Tongue (tissue), 2 donors: ENCODE data around the gene MAML2. TPM values are rescaled to one million over a fixed set of nuclear protein-coding genes. Genes with fewer than 3 reads are reported as not detected.
"Not testable (repeated sequence)": the region's sequence is repeated elsewhere in the genome, so short reads cannot be mapped to it uniquely, and the experiment has no call there.

Source experiments
- DNase-seq: peaks from one replicate; pipeline ENCODE4 v3.0.0-alpha.2; 2015
- total RNA-seq: library from RNA; depleted of rRNA; stranded (reverse); fragments of >200 nt; gene quantifications from one replicate; pipeline ENCODE4 v1.2.3, GENCODE V29; 2014

The MAML2 gene
- total RNA-seq, 1 donor from 2014 or later, result 10.9 TPM

- no peak for DNase-seq
These were observed 50.5 kb downstream of the MAML2 start for GRCh38 chr11:96292291-96293010.

GRCh38 chr11:96290631-96291030 lies 52.4 kb downstream of the MAML2 start:
- no peak for DNase-seq

GRCh38 chr11:96290031-96290430 lies 53.0 kb downstream of the MAML2 start:
- DNase-seq, result no peak

- no peak for DNase-seq
These were observed 54.1 kb downstream of the MAML2 start for GRCh38 chr11:96288915-96289314.

DNA sequence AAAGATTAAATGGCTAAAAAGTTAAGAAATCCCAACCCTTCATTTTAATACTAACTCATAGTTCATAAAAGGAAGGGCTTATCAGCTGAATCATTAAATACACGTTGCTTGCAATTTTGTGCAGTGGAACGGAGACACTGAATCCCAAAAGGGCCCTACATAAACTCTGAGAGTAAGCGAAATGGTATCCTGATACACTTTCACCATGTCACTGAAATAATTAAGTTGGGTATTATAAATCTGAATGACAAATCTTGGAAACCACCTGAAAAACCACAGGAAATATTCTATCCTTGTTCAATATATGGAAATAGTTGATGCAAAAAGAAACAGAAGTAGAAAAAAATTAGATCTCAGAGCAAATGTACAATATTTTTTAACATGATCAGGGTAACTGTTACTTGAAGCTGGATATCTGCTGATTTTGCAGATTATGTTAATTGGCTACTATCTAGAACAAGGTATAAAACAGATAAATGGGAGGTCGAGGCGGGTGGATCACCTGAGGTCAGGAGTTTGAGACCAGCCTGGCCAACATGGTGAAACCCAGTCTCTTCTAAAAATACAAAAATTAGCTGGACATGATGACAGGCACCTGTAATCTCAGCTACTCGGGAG lies 55.1 kb downstream of the MAML2 start:
- DNase-seq, result no peak

DNA sequence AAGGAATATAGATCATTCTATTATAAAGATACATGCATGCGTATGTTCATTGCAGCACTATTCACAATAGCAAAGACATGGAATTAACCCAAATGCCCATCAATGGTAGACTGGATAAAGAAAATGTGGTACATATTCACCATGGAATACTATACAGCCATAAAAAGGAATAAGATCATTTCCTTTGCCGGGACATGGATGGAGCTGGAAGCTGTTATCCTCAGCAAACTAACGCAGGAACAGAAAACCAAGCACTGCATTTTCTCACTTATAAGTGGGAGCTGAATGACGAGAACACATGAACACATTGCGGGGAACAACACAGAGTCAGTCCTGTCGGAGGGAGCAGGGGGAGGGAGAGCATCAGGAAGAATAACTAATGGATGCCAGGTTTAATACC lies 57.0 kb downstream of the MAML2 start:
- not testable (repeated sequence) for DNase-seq

DNA sequence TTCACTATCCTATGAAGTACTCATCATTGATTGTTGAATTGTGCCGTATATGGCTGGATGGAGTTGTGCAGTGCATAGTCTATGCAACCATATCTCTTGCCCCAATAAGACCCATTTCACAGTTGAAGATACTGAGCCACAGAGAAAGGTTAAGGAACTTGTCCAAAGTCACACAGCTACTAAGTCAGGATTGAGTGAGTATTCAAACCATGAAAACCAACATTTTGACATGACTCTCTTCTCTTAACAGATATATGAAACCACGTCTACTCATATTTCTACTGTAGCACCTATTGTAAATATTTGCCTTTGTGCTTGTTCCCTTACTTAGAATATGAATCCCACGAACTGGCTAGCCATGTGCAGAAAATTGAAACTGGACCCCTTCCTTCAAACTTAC lies 58.1 kb downstream of the MAML2 start:
- no peak for DNase-seq

- DNase-seq, result no peak
These were observed 58.6 kb downstream of the MAML2 start for GRCh38 chr11:96284401-96284800.

DNA sequence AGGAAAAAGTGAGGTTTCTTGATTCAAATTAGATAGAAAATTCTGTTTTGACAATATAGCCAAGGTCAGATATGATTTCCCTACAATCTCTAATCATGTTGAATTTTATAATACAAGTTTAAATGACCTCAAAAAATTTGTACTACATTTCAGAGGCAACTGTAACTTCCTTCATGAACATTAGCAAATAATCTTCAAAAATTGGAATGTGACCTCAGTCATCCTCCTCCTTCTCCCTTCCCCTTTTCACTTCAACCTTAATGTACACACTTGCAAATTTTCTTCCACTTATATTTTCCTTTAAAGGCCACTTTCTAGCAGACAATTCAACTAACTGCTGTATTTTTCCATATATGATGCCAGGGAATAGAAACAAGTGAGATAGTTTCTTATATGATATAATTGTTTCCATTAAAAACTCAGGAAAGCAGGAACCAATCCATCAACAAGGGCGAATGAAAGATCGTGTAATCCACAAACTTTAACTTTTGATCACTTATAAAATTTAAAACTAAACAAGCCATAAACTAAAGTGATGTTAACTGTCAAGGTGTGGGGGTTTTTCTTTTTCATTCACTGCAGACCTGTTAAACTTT lies 60.3 kb downstream of the MAML2 start:
- no peak for DNase-seq

GRCh38 chr11:96280444-96280843 lies 62.6 kb downstream of the MAML2 start:
- no peak for DNase-seq

DNA sequence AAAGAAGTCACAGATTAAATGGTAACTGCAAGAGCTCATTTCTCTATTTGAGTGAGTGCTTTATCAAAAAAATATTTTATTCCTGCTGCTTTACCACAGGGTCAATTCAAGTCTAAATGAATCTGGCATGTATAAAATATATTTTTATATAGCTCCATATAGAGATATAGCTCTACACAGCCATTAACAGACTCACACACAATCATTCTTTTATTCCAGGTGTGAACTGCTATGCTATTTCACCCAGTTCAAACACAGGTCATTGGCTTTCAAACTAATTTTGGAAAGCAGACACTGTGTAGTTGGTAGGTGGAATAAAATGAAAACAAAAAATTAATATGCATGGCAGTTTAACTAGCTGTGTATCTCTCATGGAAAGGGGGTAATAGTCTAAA lies 63.1 kb downstream of the MAML2 start:
- no peak for DNase-seq

DNA sequence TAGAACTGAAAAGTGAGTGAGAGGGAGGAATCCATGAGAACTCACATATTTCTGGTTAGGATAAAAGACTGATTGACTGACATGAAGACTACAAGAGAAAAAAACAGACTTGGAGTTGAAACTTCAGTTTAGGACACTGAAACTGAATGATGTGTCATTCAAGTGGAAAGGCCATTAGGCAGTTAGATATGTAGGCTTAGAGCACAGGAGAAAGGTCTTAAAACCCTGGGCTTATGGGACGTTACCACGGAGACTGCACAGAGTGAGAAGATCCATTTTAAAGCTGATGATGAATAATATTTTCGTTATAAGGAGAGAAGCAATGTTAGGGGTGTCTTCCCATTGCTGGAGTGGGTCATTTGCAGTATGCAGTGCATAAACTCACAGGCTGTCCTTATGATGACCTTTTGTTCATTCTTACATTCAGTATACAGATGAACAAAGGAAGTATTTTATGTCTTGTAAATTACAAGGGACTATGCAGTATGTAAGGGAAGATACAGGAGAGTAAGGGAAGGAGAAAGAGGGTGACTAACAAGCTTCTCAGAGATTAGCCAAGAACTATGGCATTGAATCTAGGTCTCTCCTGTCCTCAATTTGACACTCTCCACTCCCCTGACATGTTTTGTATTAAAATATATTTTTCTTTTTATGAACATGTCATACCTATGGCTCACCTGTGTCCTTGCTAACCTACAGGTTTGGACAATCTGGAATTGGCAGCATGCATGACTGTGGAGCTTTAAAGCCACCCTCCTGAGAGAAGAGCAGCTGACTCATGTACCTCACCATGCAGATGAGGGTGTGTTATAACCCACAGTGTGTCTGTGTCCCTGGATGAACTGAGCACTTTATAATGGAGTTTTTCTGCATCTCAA lies 63.7 kb downstream of the MAML2 start:
- DNase-seq, result no peak

- no peak for DNase-seq
These were observed 64.7 kb downstream of the MAML2 start for GRCh38 chr11:96278039-96278897.

GRCh38 chr11:96277696-96278038 lies 65.3 kb downstream of the MAML2 start:
- DNase-seq, result no peak

- DNase-seq, result no peak
These were observed 66.2 kb downstream of the MAML2 start for GRCh38 chr11:96276836-96277235.

- DNase-seq, result no peak
These were observed 67.0 kb downstream of the MAML2 start for GRCh38 chr11:96275801-96276594.

DNA sequence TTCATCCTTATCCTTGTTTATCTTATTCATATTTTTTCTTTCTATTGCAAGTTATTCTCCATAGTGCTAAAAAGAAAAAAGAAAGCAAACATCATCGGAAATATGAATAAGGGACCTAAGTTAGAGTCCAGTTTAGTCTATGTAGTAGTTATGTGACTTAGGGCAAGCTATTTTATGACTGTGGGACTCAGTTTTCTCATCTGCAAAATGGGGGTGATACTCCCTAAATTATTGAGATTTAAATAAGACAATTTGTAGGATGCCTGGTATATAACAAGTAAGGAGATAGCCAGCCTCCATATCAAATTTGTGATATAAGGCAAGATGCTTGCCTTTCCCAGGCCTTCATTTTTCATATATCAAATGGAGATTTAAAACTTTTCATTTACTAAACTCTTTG lies 69.5 kb downstream of the MAML2 start:
- no peak for DNase-seq

DNA sequence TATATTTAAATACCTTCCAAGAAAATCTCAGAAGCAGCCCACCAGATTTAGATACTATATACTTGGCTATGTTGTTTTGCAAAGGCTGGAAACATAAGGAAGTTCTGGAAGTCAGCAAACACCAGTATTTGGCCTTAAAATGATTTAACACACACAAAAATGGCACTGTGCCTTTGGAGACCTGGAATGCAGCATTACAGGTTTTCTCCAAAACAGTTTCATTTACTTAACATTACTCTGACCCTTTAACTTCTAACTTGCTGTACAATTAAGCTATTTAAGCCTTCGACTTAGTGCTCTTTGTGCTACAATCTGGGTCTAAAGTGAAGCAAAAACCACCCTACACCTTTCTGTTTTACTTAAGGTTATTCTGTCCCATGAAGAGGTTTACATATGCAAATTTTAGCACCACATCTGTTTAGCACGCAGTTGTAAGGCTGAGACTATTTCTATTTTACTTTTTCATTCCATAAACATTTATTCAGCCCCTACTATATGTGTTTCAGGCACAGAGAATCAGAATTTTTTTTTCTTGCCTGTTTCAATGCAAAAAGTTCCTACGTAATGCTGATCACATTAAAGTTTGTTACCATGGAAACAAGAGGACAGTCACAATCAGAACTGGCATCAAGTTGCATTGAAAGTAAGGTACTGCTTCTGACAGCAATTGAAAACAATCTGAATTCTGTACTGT lies 70.3 kb downstream of the MAML2 start:
- DNase-seq, result peak; percentile 86

DNA sequence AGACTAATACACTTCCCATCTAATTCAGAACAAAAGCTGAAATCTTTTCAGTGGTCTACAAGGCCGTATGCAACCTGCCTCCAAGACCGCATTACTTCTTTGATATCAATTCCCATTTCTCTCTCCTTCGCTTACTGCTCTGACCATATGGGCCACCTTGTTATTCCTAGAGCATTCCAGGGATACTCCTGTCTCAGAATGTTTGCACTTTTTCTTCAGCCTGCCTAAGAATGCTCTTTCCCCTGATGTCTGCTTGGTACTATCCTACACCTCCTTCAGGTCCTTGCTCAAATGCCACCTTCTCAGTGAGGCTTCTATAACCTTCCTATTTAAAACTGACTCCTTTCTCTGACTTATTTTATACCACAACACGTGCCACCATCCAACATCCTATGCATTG lies 71.2 kb downstream of the MAML2 start:
- DNase-seq, result no peak

GRCh38 chr11:96271352-96271751 lies 71.6 kb downstream of the MAML2 start:
- not testable (repeated sequence) for DNase-seq
